ENCODE measurements around the gene SEC24D.
"Not testable (repeated sequence)": the region's sequence is repeated elsewhere in the genome, so short reads cannot be mapped to it uniquely, and the experiment has no call there.

The SEC24D gene

GRCh38 chr4:118810991-118811764, 24.7 kb downstream of the SEC24D start:
- no peak for DNase-seq

- no peak for DNase-seq
Observed at GRCh38 chr4:118807659-118808058, 28.3 kb downstream of the SEC24D start.

- no peak for DNase-seq
Observed at GRCh38 chr4:118803253-118803652, 32.7 kb downstream of the SEC24D start.

- DNase-seq = no peak
Observed at GRCh38 chr4:118801895-118802575, 33.9 kb downstream of the SEC24D start.

- no peak for DNase-seq
Observed at GRCh38 chr4:118799231-118799942, 36.5 kb downstream of the SEC24D start.

- no peak for DNase-seq
Observed at GRCh38 chr4:118798658-118799057, 37.3 kb downstream of the SEC24D start.

GRCh38 chr4:118797558-118798142, 38.3 kb downstream of the SEC24D start:
- no peak for DNase-seq

GRCh38 chr4:118791690-118792446, 44.1 kb downstream of the SEC24D start:
- not testable (repeated sequence) for DNase-seq

GRCh38 chr4:118790544-118790943, 45.4 kb downstream of the SEC24D start:
- DNase-seq = no peak

- no peak for DNase-seq
Observed at GRCh38 chr4:118788911-118789310, 47.0 kb downstream of the SEC24D start.

- DNase-seq = no peak
Observed at GRCh38 chr4:118787844-118788380, 48.0 kb downstream of the SEC24D start.

- DNase-seq = no peak
Observed at GRCh38 chr4:118784776-118785175, 51.1 kb downstream of the SEC24D start.

- no peak for DNase-seq
Observed at GRCh38 chr4:118783887-118784286, 52.0 kb downstream of the SEC24D start.

- DNase-seq = not testable (repeated sequence)
Observed at GRCh38 chr4:118782886-118783285, 53.0 kb downstream of the SEC24D start.

- not testable (repeated sequence) for DNase-seq
Observed at GRCh38 chr4:118777649-118778048, 58.3 kb downstream of the SEC24D start.

- not testable (repeated sequence) for DNase-seq
Observed at GRCh38 chr4:118776955-118777640, 58.8 kb downstream of the SEC24D start.

- no peak for DNase-seq
Observed at GRCh38 chr4:118776157-118776954, 59.6 kb downstream of the SEC24D start.

GRCh38 chr4:118775405-118775804, 60.5 kb downstream of the SEC24D start:
- no peak for DNase-seq

GRCh38 chr4:118774989-118775388, 60.9 kb downstream of the SEC24D start:
- no peak for DNase-seq

GRCh38 chr4:118774321-118774720, 61.6 kb downstream of the SEC24D start:
- no peak for DNase-seq

- DNase-seq = no peak
Observed at GRCh38 chr4:118773429-118773792, 62.5 kb downstream of the SEC24D start.

Data from T1000 (cell line).